Measurements from ENCODE around the gene TLL2.
A peak's percentile ranks its signal among the peaks of the same experiment; 100 is the strongest.

Gene TLL2

DNA sequence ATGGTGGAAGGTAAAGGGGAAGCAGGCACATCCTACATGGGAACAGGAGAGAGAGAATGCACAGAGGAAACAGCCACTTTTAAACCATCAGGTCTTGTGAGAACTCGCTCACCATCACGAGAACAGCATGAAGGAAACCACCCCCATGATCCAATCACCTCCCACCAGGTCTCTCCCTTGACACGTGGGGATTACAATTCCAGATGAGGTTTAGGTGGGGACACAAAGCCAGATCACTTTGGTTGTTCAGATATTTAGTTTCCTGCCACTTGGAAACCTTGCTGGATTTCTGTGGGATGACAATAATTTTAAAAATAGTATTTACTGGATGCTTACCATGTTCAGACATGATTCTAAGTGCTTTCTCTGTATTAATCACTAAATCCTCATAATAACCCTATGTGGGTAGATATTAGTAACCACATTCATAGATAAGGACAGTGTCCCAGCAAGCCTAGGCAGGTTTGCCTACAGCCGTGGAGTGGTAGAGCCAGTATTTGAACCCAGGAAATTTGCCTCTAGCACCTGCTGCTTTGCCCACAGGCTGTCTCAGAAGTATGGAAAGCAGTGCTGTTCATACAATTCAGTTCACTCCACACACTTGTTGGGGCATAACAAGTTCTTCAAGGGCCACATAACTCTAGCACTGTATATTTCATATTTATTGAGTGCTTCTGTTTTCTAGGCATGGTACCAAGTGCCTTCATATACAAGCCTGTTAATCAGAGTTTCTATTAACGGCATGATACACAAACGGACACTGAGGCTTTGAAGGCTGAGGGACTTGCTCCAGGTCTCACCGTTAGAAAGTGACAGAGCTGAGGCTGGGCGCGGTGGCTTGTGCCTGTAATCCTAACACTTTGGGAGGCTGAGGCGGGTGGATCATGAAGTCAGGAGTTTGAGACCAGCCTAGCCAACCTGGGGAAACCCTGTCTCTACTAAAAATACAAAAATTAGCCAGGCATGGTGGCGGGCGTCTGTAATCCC is 8.3 kb downstream of the TLL2 start:
- no peak for DNase-seq

DNA sequence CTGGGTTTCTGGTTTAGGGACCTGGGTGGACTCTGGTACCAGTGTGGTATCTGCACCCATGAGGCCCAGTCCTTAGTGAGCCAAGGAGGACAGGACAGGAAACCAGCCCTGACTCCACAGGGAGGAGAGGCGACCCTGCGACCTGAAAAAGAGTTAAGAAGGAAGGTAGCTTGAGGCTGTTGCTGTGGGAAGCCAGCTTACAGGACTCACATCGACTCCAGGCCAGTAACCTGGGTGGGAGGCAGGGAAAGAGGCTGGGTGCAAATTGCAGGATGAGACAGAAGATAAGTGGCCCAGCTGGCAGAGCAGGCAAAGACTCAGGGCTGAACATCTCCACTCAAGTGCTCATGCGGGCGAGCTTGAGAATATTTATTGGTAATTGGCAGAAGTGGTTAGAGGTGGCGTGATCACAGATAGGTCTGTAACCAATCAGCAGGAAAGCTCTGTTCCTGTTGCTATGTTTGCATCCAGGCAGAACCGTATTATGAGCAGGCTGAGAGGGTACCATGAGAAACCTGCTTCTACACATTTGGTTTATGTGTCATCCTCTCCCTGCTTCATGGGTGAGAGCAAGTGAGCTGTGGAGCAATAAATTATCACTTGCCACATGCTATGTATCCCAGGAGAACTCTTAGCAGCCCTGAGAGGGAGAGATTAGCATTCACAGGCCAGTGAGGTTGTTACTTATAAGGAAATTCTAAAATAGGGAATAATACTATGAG is 11.0 kb downstream of the TLL2 start:
- DNase-seq = no peak

DNA sequence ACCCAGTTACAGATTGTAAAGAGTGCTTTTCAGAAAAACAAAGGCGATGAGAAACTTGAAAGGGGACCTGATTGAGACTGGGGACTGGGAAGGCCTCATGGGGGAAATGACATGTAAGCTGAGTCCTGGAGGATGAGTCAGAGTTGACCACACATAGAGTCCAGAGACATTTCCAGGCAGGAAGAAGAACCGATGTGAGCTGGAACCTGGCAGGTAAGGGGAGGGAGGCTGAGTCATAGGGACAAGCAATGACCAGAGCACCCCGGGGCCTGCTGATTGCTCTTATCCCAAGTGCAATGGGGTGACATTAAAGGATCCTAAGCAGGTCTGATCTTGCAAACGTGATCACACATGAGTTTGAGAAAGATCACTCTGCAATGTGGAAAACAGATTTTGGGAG is 11.7 kb downstream of the TLL2 start:
- DNase-seq = no peak

- no peak for DNase-seq
Observed at GRCh38 chr10:96500519-96500918, 13.2 kb downstream of the TLL2 start.

DNA sequence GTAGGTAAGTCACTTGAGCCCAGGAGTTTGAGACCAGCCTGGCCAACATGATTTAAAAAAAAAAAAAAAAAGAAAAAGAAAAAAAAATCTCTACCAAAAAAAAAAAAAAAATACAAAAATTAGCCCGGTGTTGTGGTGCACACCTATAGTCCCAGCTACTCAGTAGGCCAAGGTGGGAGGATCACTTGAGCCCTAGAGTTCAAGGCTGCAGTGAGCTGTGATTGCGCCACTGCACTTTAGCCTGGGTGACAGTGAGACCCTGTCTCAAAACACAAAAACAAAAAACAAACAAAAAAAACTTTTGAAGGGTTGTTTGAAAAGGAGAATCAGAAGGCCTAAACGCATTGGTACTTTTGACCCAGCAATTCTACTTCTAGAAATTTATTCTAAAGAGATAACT is 13.7 kb downstream of the TLL2 start:
- no peak for DNase-seq

GRCh38 chr10:96497391-96497790 is 16.3 kb downstream of the TLL2 start:
- no peak for DNase-seq

DNA sequence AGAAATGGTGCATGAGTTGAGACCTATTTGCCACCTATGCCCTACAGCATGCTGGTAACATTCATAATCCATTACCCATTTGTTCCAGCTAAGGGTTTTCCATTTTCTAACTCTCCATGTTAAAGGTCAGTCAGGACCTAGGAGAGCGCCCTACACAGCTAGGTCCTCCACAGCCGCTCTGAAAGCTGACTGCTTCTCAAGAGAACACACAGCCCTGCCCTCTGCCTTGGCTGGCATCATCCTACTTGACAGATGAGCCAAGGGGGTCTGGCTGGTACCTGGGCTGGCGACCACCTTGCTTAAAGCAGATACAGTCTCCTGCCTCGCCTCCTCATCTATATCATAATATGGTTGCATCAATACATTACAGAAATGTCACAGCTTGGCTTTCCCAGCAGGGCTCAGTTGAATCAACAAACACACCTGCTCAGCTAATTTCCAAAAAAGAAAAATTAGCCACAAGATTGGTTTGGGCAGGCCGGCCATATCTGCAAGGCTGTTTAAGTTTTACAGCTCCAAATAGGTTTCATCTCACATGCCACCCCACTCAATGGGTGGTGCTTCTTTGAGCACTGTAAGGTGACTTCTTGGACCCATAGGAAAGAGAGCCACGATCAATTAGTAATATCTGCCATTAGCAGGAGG is 17.3 kb downstream of the TLL2 start:
- no peak for DNase-seq

GRCh38 chr10:96495544-96495943 is 18.2 kb downstream of the TLL2 start:
- no peak for DNase-seq

- no peak for DNase-seq
Observed at GRCh38 chr10:96494694-96495093, 19.0 kb downstream of the TLL2 start.

DNA sequence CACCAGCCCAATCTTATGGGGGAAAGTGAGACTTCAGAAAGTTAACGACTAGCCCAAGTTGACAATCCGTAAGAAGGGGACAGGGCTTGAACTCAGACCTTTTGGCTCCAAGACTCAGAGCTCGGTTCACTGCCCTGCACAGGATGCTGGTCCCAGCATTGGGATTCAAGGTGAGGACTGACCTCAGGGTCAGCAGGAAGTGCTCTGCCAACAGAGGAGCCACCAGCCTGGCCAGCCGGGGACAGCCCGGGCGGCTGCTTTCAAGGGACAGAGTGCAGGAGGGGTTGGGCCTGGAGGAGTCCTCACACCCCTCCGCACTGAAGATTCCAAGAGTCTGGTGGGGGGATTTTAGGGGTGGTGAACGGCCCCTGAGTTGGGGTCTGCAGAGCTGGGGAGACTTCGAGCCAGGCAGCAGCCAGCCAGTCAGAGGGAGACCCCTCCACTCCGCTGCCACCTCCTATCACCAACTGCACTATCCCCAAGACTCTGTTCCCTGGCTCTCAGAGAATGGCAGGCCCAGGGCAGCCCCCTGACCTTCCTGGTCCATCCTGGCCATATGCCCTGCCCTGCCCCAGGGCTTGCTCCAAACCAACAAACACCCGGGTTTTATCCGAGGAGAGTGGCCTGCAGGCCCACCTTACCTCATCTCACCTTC is 19.7 kb downstream of the TLL2 start:
- no peak for DNase-seq

- DNase-seq = no peak
Observed at GRCh38 chr10:96493254-96493653, 20.5 kb downstream of the TLL2 start.

- no peak for DNase-seq
Observed at GRCh38 chr10:96491303-96491702, 22.4 kb downstream of the TLL2 start.

GRCh38 chr10:96488161-96488935 is 25.4 kb downstream of the TLL2 start:
- no peak for DNase-seq

- DNase-seq = no peak
Observed at GRCh38 chr10:96482815-96483588, 30.7 kb downstream of the TLL2 start.

- no peak for DNase-seq
Observed at GRCh38 chr10:96478355-96478754, 35.4 kb downstream of the TLL2 start.

- no peak for DNase-seq
Observed at GRCh38 chr10:96473866-96474265, 39.9 kb downstream of the TLL2 start.

GRCh38 chr10:96470116-96470743 is 43.5 kb downstream of the TLL2 start:
- peak; percentile 9 for DNase-seq

DNA sequence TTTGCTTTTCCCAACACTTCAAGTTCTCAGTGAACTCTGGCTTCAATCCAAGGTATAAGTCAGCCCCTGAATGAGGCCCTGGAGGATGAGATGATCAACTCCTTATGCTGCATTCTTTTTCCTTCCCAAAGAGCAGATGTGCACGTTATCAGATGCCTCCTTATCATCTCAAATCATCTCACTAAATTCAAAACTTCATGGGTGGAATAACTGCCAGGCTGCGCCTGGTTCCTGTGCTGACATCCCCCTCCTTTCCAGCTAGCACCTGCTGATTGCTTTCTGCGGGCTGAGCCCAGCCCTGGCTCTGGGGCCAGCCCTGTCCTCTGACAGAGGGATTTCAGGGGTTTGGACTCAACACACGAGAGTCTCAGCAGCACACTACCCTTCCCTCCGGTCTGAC is 44.9 kb downstream of the TLL2 start:
- DNase-seq = no peak

DNA sequence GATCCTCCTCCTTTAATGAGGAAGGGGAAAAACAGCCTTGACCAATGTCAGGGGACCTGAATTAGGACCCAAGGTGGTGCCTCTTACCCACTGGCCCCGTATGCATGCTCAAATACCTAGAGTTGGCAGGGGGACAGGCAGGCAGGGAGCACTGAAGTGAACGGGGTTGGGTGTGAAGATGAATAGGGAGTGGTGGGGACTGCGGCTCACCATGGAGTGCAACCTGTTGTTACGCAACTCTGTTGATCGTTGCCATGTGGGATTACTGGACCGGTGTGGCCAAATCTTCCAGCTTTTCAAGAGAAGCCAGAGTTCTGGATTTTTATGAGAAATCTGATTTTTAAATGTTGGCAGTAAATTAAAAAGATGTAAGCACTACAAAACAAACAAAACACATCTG is 48.1 kb downstream of the TLL2 start:
- DNase-seq = no peak

- DNase-seq = no peak
Observed at GRCh38 chr10:96463562-96463961, 50.2 kb downstream of the TLL2 start.

DNA sequence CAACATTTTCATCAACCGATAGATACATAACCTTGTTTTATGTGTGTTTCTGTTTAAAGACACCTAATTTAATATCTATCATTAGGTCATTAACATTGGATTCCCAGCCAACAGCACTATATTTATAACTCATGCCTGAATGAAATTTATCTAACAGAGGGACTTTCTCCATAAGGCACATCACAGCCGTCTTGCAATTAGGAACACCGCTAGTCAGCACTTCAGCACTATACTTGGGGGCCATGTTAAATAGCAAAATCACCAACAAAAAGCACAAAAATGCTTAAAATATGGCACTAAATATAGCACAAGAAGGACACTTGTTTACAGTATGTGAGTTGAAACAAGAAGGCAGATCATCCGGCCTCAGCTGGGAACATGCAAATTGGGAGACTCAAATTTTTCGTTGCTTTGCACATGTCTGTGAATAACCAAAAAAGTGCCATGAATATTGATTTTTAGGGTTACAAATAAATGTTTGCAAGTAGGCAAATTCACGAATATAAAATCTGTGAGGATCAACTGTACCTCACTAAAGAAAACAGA is 51.0 kb downstream of the TLL2 start:
- no peak for DNase-seq

Measured in CD4-positive, alpha-beta T cell treated with Interferon gamma for 1 hour (primary cell).